ENCODE results near the gene RDH8.

DNA sequence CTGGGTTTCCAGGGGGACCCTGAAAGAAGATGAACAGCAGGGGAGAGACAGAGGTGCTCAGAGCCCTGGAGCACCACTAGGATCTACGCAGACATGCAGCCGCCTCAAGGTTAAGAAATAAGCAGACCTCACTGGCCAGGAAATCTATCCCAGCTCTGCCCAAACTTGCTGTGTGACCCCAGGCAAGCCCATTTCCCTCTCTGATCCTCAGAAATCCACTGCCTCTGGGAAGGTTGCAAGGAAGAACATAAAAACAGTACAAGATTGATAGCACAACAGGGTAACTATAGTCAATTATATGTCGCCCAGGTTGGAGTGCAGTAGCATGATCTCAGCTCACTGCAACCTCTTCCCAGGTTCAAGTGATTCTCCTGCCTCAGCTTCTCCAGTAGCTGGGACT, 23.8 kb upstream of the RDH8 start:
- TF ChIP-seq, protein P1, sequence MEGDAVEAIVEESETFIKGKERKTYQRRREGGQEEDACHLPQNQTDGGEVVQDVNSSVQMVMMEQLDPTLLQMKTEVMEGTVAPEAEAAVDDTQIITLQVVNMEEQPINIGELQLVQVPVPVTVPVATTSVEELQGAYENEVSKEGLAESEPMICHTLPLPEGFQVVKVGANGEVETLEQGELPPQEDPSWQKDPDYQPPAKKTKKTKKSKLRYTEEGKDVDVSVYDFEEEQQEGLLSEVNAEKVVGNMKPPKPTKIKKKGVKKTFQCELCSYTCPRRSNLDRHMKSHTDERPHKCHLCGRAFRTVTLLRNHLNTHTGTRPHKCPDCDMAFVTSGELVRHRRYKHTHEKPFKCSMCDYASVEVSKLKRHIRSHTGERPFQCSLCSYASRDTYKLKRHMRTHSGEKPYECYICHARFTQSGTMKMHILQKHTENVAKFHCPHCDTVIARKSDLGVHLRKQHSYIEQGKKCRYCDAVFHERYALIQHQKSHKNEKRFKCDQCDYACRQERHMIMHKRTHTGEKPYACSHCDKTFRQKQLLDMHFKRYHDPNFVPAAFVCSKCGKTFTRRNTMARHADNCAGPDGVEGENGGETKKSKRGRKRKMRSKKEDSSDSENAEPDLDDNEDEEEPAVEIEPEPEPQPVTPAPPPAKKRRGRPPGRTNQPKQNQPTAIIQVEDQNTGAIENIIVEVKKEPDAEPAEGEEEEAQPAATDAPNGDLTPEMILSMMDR (IDR thresholded peaks at IDR 0.05), result no peak
- TF ChIP-seq POLR2A (IDR thresholded peaks at IDR 0.05), result no peak
